G401 (cell line): ENCODE data around the gene SMKR1. TPM values are rescaled to one million over a fixed set of nuclear protein-coding genes. Genes with fewer than 3 reads are reported as not detected.
A peak's percentile ranks its signal among the peaks of the same experiment; 100 is the strongest.
"Not testable (repeated sequence)": the region's sequence is repeated elsewhere in the genome, so short reads cannot be mapped to it uniquely, and the experiment has no call there.

ENCODE experiments used
- DNase-seq: peaks from one replicate; pipeline ENCODE4 v3.0.0-alpha.2; 2015; ENCODE audit warnings: low spot score
- in situ Hi-C: cut with HindIII; loops from 2 replicates; pipeline ENCODE4 v1.10.0; 2016; ENCODE audit warnings: low sequenced_read_pairs, mixed read lengths
- total RNA-seq: library from RNA; depleted of rRNA; stranded (reverse); fragments of >200 nt; shearing (Covaris generic); gene quantifications from 2 replicates; pipeline ENCODE4 v1.2.3, GENCODE V29; 2014

Gene SMKR1
- total RNA-seq, 1 experiment from 2014 or later, result not detected

DNA sequence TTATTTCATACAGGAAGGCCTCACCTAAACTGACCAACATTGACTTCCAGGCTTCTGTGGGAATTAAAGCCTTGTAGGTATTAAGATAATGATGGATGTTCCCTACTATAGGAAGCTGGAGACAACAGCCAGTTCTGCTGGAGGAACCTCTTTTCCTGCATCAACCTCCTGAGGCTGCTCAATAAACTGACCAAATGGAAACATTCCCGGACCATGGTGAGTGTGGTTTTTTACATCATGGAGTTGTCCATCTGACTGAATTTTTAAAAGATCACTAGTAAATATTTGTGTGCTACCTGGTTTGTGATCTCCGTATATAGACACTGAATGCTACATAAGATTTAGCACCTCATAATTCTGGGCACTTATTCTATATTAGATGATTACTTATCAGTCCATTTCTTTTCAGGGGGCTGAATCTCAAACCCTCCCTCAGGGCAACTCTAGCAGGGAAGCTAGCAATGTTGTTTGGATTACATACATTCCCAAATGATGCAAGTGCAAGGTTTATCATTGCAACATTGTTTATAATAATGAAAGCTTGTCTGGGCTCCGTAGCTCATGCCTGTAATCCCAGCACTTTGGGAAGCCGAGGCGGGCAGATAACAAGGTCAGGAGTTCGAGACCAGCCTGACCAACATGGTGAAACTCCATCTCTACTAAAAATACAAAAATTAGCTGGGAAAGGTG is 21.5 kb upstream of the SMKR1 start:
- in situ Hi-C loops, result no loop called here

DNA sequence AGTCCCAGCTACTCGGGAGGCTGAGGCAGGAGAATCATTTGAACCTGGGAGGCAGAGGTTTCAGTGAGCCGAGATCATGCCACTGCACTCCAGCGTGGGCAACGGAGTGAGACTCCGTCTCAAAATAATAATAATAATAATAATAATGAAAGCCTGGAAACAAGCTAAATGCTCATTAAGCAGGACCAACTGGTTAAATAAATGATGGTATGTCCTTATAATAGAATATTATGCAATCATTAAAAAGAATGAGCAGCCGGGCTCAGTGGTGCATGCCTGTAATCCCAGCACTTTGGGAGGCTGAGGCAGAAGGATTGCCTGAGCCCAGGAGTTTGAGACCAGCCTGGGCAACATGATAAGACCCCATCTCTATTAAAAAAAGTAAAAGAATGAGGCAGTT is 21.0 kb upstream of the SMKR1 start:
- in situ Hi-C loops, DNase-seq: not testable (repeated sequence)

More for the DNA sequence above, 21.5 kb upstream of the SMKR1 start:
- DNase-seq, result no peak

DNA sequence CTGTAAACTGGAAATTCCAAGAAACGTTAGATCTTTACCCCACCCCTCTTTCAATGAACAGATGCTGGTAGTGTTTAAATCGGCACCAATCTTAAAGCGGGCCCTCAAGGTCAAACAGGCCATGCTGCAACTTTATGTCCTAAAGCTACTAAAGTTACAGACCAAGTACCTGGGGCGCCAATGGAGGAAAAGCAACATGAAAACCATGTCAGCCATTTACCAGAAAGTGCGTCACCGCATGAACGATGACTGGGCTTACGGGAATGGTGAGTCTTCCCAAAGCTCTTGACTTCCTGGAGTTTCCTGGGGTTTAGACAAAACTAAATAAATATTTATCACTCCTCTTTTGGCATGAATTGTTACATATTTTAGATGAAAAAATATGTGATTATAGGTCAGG is 19.6 kb upstream of the SMKR1 start:
- in situ Hi-C loops, result no loop called here
- no peak for DNase-seq

DNA sequence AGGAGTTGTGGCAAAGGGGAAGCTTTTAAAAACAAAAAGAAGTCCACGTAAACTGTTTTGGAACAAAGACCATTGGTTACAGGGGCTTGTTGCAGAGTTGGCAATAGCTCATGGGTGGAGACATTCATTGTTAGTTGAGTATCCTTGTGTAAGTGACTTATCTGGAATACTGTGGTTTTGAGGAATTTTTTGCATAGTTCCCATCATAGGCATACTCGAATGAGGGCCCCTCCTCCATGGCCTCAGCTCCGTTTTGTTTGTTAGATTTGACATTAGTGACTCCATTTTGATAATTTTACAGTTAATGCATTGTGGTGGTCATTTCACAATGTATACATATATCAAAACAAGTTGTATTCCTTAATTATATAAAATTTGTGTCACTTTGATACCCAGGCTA is 12.8 kb upstream of the SMKR1 start:
- DNase-seq, result no peak
- in situ Hi-C loops, result no loop called here

DNA sequence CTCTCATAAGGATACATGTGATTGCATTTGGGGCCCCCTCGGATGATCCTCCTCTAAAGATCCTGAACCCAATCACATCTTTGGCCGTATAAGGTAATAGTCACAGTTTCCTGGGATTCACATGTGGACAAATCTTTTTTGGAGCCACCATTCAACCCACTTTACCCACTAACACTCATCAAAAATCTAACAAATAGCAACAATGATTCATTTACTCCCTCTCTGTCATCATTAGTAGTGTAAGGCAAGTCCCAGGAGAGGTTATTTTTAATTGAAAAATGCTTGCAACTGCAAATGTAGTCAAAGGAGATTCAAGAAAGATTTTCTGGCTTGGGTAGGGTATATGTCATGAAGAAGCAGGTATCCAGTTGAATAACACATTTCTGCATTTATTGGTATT is 9.9 kb upstream of the SMKR1 start:
- in situ Hi-C loops, result no loop called here
- DNase-seq, result no peak

DNA sequence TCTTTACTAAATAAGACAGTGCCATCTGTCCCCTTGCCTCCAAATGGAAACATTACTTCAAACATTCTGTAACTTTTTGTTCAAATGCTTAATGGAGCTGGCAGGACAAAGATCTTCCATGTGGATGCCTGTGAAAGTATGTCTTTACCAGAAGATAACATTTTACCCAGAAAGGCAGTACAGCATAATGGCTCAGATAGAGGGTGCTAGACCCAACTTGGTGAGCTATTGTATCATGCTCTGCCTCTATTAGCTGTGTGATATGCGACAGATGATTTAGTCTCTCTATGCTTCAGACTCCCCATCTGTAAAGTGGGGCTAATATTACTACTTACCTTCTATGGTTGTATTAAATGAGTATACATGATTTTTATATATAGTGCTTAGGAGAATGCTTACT is 8.8 kb upstream of the SMKR1 start:
- in situ Hi-C loops, result no loop called here
- no peak for DNase-seq

DNA sequence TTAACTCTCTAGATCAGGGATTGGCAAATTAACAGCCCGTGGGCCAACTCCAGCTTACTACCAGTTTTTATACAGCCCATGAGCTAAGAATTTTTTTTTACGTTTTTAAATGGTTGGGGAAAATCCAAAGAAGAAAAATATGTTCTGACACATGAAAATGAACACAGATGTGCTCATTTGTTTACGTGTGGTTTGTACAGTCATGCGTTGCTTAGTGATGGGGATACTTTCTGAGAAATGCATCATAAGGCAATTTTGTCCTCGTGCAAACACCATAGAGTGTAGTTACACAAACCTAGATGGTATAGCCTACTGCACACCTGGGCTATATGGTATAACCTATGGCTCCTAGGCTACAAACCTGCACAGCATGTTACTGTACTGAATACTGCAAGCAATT is 8.3 kb upstream of the SMKR1 start:
- in situ Hi-C loops, result no loop called here
- no peak for DNase-seq

DNA sequence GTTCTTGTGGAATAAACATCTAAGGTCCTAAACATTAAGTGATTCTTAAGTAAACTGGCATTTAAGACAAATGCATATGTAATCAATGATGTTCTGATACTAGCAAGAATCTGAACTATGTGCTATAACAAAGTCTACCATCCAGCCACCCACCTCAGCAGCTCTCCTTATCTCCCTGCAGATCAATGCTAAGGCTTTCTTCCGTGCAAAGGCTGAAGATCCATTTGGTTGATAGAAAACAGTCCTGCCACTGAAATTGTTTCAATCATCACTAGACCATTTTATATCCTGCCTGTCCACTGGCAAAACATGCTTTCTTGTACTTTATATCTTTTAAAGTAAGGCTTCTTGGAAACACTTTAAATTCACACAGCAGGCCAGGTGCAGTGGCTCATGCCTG is 6.3 kb upstream of the SMKR1 start:
- in situ Hi-C loops, result no loop called here
- DNase-seq, result no peak

DNA sequence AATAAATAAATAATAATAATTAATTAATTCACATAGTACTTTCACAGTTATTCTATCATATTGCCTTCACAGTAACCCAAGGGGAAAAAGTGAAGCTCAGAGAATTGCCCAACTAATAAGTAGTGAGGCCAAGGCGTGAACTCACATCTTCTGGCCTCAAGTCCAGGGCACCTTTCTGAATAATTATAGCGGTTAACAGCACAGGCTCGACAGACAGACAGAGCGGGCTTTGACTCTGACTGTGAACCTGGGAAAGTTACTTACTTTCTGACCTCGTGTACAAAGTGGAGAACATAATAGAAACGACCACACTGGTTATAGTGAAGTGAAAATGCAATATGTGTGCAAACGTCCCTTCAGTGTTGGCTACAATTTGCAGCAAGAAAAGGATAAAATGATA is 5.7 kb upstream of the SMKR1 start:
- in situ Hi-C loops, result no loop called here
- no peak for DNase-seq

DNA sequence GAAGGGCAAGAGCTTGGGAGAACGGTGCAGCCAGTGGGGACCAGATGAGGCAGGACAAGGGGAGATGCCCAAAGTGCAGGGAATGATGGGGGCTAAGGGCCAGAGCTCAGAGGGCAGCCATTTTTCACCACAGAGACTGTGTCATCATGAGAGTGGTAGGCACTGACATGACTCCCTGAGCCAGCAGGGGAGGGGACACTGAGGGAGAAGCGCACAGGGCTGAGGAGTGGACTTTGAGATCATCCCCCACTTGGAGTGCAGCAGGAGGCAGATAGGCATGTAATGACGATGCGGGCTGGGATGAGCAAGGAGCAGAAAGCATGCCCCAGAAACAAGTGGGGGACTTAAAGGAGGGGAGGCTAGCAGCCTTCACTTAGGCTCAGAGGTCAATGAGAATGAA is 5.2 kb upstream of the SMKR1 start:
- no peak for DNase-seq

DNA sequence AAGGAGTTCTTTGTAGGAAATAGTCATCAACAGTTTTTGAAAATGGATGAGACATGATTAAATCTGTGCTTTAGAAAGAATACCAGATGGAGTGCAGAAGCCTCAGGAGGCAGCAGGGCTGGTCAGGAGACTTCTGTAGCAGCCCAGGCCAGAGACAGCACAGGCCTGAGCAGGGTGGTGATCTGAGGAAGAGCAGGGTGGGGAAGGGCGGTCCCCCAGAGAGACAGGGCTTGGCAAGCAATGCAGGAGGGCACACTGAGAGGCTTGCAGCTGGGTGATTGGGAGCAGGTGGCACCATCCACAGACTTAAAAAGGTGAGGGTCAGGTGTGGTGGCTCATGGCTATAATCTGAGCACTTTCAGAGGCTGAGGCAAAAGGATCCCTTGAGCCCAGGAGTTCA is 4.3 kb upstream of the SMKR1 start:
- DNase-seq, result no peak
- in situ Hi-C loops, result no loop called here

More for the DNA sequence above, 5.2 kb upstream of the SMKR1 start:
- in situ Hi-C loops, result no loop called here

DNA sequence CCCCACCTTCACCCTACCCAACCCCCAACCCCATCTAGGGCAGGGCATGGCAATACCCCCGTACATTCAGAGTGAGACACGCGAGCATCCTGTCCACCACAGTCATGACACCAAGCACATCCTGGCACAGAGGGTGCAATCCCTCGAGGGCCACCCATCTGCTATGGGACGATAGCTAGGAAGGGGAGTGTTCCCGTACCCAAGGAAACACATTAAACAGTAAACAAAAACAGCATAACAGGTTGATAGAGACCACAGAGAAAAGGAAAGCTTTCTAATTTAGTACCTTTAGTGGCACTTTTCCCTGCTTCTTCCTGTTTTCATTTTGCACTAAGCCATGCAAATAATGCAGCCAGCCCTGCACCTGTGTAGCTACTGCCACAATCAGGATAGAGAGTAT is 2.3 kb upstream of the SMKR1 start:
- in situ Hi-C loops, result no loop called here
- no peak for DNase-seq

DNA sequence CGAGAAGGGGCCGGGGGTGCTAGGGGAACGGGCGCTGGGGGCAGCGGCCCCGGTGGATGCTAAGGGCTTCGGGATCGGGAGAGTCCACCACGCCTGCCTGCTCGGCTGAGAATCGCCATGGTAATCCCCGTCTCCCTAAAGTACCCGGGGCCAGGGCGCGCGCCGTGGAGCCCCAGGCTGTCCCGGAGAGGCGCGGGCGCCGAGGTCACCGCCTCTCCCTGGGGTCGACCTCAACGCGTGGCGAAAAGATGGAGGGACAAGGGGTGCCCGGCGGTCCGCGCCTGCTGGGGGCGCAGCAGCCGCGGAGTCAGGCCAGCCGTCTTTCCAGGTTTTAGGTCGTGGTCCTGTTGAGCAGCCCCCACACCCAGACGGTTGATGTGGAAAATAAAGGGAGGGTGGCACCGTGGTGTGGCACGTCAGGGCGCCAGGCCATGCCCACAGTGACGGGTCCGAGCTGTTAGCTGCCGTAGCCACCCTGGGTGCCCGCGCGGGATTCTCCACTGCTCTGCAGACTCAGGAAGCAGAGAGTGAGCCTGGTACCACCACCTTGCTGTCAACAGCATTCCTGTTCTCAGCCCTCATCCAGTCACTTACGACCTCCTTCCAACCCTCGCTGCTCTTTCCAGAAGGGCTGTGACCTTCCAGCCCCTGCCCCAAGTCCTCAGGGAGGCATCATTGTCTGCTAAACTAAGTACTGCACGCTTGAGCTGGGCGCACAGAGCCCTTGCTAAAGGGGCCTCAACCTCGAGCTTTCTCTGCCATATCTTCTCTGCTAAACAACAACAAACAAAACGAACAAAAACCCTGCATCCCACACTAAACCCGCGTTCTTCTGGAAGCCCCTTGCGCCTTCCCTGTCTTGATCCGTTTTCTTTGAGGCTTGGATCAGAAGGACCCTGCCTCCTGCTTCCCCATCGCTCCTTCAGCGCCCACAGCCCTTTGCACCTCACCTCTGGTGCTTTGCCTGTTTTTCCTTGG is 666 bp downstream of the SMKR1 start:
- DNase-seq, result peak; percentile 34
- in situ Hi-C loops, result no loop called here

DNA sequence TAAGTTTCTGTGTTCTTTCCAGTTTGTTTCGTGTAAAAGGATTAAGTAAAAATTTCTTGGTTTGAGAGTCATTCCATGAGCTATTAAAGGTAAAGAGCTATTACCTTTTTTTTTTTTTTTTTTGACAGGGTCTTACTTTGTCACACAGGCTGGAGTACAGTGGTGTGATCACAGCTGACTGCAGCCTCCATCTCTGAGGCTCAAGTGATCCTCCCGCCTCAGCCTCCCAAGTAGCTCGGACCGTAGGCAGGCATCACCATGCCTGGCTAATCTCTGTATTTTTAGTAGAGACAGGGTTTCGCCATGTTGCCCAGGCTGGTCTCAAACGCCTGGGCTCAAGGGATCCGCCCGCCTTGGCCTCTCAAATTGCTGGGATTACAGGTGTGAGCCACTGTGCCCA is 1.4 kb downstream of the SMKR1 start:
- no peak for DNase-seq
- in situ Hi-C loops, result no loop called here

DNA sequence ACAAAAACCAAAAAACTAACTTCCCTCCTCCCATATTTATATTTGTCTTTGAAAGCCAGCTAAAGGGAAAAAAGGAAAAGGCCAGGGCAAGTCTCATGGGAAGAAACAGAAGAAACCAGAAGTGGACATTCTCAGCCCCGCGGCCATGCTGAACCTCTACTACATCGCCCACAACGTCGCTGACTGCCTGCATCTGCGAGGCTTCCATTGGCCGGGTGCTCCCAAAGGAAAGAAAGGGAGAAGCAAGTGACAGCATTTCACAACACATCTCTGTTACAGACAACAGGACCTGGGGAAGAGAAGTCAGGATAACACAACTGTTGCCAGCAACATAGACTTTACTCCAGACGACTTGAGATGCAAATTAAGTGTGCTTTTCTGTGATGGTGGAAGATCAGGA is 9.9 kb downstream of the SMKR1 start:
- in situ Hi-C loops, result no loop called here
- DNase-seq, result no peak

DNA sequence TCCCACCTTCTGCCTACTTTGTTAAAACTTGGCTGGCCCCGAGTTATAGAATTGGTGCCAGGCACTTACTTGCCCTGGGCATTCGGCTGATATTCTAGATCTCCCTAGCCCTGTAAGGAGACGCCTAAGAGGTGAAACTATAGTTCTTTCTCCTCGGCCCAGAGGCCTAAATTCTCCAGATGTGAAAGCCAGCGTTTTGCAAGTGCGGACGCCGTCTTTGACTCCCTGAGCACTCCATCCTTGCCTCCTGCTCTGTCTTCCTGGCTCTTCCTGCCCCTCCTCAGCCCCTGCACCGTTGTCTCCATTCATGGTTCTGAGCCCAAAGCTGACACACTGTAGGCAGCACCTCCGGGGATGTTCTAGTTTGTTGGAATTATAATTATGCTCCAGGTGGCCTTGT is 11.2 kb downstream of the SMKR1 start:
- DNase-seq, result no peak
- in situ Hi-C loops, result no loop called here

DNA sequence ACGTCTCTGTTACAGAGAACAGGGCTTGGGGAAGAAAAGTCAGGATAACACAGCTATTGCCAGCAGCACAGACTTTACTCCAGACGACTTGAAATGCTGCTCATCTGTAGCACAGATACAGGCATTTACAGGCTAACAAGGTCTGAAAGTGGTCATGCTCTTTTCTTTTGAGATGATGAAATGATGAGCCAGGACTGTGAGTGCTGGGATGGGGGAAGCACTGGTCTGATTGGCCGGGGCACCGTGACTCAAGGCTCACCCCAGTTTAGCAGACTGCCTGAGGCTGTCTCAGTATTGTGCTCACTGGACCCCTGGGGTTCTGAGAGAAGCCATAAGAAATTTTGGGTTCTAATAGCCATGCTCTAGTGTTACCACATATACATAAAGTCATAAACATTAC is 12.4 kb downstream of the SMKR1 start:
- in situ Hi-C loops, result no loop called here
- DNase-seq, result no peak

DNA sequence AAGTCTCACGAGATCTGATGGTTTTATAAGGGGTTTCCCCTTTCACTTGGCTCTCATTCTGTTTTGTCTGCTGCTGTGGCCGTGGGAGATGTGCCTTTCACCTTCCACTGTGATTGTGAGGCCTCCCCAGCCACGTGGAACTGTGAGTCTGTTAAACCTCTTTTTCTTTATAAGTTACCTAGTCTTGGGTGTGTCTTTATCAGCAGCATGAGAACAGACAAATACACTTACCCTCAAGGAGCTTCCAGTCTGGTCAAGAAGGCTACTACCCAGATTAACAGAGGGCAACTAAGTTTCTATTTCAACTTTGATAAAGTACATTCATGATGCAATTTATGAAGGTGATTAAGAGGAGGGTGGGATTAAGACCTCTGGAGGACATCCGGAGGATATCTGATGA is 13.1 kb downstream of the SMKR1 start:
- DNase-seq, result no peak
- in situ Hi-C loops, result no loop called here

DNA sequence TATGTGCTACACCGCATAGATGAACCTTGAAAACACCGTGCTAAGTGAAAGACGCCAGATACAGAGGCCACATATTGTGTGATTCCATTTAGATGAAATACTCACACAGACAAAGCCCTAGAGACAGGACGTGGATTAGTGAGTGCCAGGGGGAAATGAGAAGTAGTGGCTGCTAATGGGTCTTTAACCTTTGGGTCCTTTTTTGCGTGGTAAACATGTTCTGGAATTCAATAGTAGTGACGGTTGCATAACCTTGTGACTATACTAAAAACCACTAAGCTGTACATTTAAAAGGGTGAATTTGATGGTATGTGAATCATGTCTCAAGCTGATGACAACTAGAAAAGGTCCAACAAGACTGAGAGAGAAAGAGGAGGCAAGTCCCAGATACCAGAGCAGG is 15.6 kb downstream of the SMKR1 start:
- in situ Hi-C loops, result no loop called here
- DNase-seq, result no peak

DNA sequence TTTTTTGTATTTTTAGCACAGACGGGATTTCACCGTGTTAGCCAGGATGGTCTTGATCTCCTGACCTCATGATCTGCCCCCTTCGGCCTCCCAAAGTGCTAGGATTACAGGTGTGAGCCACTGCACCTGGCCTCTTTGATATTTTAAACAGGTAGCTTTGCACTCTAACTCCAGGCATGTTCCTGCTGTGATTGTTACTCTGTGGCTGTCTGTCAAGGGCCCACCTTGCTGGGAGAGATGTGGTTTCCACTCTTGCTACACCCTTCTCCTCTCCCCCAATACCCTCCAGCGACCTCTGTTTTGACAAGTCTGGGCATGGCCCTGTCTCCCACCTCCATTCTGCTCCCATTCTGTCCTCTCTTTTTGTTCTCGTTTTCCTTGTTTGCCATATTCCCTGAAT is 17.1 kb downstream of the SMKR1 start:
- no peak for DNase-seq
- in situ Hi-C loops, result no loop called here
